Kidney (tissue), 14 donors: Measurements from ENCODE around the gene RTL5. TPM values are rescaled to one million over a fixed set of nuclear protein-coding genes. Genes with fewer than 3 reads are reported as not detected.

Experiments
- DNase-seq, 5 donors: peaks; one replicate each; pipeline ENCODE4 v3.0.0-alpha.2; 2013 to 2020
- FAIRE-seq: peaks from 2 replicates; lab custom pipeline; 2012; peaks lifted over from hg19 to GRCh38; lab: Jason Lieb, UNC
- H3K27ac ChIP-seq, 2 donors: one replicate each; pipeline ENCODE4 v1.7.0; 2013; ENCODE audit warnings: low read depth in 2 of 2, low read length in 2 of 2, inconsistent platforms in 1 of 2
- H3K27me3 ChIP-seq: one replicate; pipeline ENCODE4 v1.7.1; 2013; ENCODE audit warnings: low read length, inconsistent platforms; ENCODE audit not compliant: control insufficient read depth, insufficient read depth
- H3K36me3 ChIP-seq, 3 donors: one replicate each; pipeline versions ENCODE4 v1.7.0 to v1.7.1; 2013; ENCODE audit warnings: low read length in 3 of 3, control low read depth in 1 of 3, inconsistent platforms in 1 of 3; ENCODE audit not compliant: insufficient read depth in 3 of 3, control insufficient read depth in 2 of 3
- H3K4me1 ChIP-seq, 3 donors: one replicate each; pipeline versions ENCODE4 v1.7.0 to v1.7.1; 2013; ENCODE audit warnings: low read length in 3 of 3, inconsistent platforms in 1 of 3, low read depth in 1 of 3; ENCODE audit not compliant: control insufficient read depth in 2 of 3, insufficient read depth in 2 of 3
- H3K4me3 ChIP-seq, 3 donors: one replicate each; pipeline versions ENCODE4 v1.7.0 to v1.8.1; 2013; ENCODE audit warnings: low read length in 3 of 3, control low read depth in 1 of 3, inconsistent platforms in 1 of 3
- H3K9ac ChIP-seq, 3 donors: one replicate each; pipeline versions ENCODE4 v1.7.0 to v1.7.1; 2013; ENCODE audit warnings: low read length in 3 of 3, control low read depth in 1 of 3, inconsistent platforms in 1 of 3
- H3K9me3 ChIP-seq, 3 donors: one replicate each; pipeline versions ENCODE4 v1.7.0 to v1.7.1; 2013; ENCODE audit warnings: low read length in 3 of 3, control low read depth in 1 of 3, inconsistent platforms in 1 of 3; ENCODE audit not compliant: control insufficient read depth in 2 of 3, insufficient read depth in 1 of 3
- intact Hi-C: fragments of 100-400 bp; cut with DNase I; formaldehyde crosslinking; loops from one replicate; pipeline ENCODE4 v1.11.1; 2022
- polyA plus RNA-seq: library from polyadenylated mRNA; stranded (reverse); fragments of 350-450 nt; fragmentation: Illumina TruSeq; extraction: RNeasy Lipid Tissue Mini Kit (QIAGEN cat#74804); gene quantifications from one replicate; pipeline ENCODE4 v1.2.3, GENCODE V29; 2014; ENCODE audit warnings: low read depth, low replicate concordance; ENCODE audit not compliant: insufficient read depth
- total RNA-seq: library from RNA; stranded (reverse); fragmentation: NEBNext Ultra II Directional; extraction: Animal tissue kit (Norgen Biotek cat#: 25700); gene quantifications from one replicate; pipeline ENCODE4 v1.2.1, GENCODE V29; 2021
- TF ChIP-seq, protein P1 (sequence below): IDR thresholded peaks from 3 replicates; pipeline ENCODE4 v1.5.1; 2012; ENCODE audit warnings: mild to moderate bottlenecking, moderate library complexity, borderline replicate concordance; ENCODE audit not compliant: insufficient read depth; ENCODE audit errors: extremely low read depth
- donor health status: control.
- donor health status: control.
- donor health status: control.
- donor health status: control.
- donor health status: control.
- donor health status: DM: yes; HTN: yes; CAD: no.
- donor health status: Normal renal cell carcinoma (clear cell type).

RTL5 gene
- total and polyA plus RNA-seq, 2 donors from 2014 or later = 5.7 to 6.9 TPM

DNA sequence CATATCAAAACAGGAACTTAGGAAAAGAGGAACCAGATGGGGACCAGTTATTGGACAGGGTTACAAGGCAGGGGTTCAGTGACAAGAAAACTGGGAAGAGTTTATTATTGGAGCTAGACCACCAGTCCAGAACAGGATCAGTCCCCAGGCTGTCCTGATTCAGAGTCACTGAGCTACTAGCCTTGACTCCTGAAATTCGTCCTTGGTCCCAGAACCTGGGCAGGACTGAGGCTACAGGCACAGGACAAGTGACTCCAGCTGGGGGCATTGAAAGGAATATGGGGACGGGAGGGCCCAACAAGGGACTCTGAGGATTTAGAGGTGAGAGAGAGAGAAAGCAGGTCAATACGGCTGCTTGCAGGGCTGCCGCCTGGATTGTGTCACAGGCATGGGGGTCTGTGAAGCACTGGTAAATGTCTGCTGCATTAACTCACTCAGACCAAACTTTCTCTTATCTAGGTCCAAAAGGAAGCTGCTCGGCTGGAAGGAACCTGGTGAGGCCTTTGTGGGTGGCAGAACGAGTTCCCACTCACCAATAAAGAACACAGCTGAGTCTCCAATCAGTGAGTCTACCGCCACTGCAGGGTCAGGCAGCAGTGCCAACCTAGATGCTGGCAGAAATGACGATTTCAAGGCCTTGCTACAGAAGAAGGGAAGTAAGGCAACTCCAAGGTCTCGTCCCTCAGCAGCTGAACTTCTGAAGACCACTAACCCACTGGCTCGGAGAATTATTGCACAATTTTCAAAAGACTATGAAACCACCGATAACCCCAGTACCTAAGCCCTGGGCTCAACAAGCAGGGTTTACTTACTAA is 11.3 kb upstream of the RTL5 start:
- intact Hi-C loops = no loop called here
- Histone ChIP-seq H3K27me3 (peaks cover 4% of the 10 kb centered on the region), H3K9me3 (no peaks in the 10 kb centered on the region), H3K4me1 (no peaks in the 10 kb centered on the region), H3K4me3 (no peak overlapping the region), H3K9ac (no peak overlapping the region), H3K36me3 (no peaks in the 10 kb centered on the region), H3K27ac (no peak overlapping the region)
- TF ChIP-seq, protein P1, sequence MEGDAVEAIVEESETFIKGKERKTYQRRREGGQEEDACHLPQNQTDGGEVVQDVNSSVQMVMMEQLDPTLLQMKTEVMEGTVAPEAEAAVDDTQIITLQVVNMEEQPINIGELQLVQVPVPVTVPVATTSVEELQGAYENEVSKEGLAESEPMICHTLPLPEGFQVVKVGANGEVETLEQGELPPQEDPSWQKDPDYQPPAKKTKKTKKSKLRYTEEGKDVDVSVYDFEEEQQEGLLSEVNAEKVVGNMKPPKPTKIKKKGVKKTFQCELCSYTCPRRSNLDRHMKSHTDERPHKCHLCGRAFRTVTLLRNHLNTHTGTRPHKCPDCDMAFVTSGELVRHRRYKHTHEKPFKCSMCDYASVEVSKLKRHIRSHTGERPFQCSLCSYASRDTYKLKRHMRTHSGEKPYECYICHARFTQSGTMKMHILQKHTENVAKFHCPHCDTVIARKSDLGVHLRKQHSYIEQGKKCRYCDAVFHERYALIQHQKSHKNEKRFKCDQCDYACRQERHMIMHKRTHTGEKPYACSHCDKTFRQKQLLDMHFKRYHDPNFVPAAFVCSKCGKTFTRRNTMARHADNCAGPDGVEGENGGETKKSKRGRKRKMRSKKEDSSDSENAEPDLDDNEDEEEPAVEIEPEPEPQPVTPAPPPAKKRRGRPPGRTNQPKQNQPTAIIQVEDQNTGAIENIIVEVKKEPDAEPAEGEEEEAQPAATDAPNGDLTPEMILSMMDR = no peak
- DNase-seq (no peak), FAIRE-seq (no peak)

DNA sequence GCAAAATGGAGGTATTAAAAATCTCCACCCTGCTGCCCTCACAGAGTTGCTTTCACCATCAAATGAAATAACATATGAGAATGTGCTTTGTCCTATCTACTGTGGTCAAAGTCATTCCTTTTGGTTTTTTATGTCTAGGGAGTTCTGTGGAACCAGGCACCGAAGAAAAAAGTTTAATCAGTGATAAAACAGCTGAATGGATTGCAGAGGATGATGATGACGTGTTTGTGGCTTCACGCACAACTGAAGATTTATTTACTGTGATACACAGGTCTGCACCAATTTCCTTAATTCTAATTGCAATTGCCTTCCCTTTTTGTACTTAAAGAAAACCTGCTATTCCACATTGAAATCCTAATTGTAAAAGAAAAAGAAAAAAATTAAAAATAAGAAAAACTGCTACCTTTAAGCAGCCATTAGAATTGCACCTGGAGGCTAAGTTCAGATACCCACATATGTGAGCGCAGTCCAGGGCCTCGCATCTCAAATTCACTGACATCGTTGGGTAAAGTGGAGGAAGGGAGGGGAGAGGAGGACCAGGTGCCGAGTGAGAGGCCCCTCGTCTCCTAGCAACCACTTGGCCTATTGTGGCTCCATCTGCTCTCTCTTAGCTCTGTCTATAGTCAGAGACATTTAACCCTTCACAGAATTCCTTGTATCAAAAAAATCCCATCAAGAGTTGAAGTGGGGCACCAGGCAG is 10.5 kb upstream of the RTL5 start:
- FAIRE-seq (no peak), DNase-seq (peak in 3 of 5 donors; percentile 67 to 77 (median 77))
- no peaks in the 10 kb centered on the region for H3K9me3 ChIP-seq
- H3K27me3 ChIP-seq = peaks cover 4% of the 10 kb centered on the region
- H3K9ac ChIP-seq = no peak overlapping the region
- no peaks in the 10 kb centered on the region for H3K4me1 ChIP-seq
- H3K36me3 ChIP-seq = no peaks in the 10 kb centered on the region
- TF ChIP-seq, protein P1 = no peak
- no peak overlapping the region for H3K27ac ChIP-seq
- no peak overlapping the region for H3K4me3 ChIP-seq
- intact Hi-C loops = no loop called here

DNA sequence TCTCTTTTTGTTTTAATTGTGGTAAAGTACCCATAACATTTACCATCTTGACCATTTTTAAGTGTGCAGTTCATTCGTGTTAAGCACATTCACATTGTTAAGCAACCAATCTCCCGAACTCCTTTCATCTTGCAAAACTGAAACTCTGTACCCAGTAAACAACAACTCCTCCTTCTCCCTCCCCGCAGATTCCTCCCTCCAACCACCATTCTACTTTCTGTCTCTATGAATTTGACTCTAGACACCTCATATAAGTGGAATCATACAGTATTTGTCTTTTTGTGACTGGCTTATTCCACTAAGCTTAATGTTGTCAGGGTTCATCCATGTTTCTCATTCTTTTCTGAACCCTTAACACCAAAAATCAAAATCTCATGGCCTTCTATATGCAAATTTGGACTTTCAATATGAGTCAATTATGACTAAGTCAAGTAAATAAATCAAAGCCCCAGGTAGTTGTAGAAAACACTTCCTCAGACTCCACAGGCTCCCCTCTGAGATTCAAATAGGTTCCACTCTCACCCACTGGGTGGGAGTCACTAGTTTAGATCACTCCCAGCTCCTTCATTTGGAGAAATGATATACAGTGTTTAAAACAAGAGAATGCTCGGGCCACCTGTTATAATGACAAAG is 9.8 kb upstream of the RTL5 start:
- DNase-seq (no peak), FAIRE-seq (no peak)
- peaks cover 2% of the 10 kb centered on the region for H3K27me3 ChIP-seq
- TF ChIP-seq, protein P1 = no peak
- intact Hi-C loops = no loop called here
- no peak overlapping the region for H3K4me3 ChIP-seq
- H3K9me3 ChIP-seq = no peaks in the 10 kb centered on the region
- no peaks in the 10 kb centered on the region for H3K4me1 ChIP-seq
- H3K36me3 ChIP-seq = no peaks in the 10 kb centered on the region
- no peak overlapping the region for H3K9ac ChIP-seq
- H3K27ac ChIP-seq = no peak overlapping the region
